Left kidney (tissue), 2 donors: Measurements from ENCODE around the gene HMGCS1. TPM values are rescaled to one million over a fixed set of nuclear protein-coding genes. Genes with fewer than 3 reads are reported as not detected.
"Not testable (repeated sequence)": the region's sequence is repeated elsewhere in the genome, so short reads cannot be mapped to it uniquely, and the experiment has no call there.

ENCODE experiments used
- DNase-seq: peaks from one replicate; pipeline ENCODE4 v3.0.0-alpha.2; 2013
- polyA plus RNA-seq: library from polyadenylated mRNA; unstranded; fragments of 120-200 nt; gene quantifications from one replicate; pipeline ENCODE4 v1.2.1, GENCODE V29; 2013; ENCODE audit not compliant: insufficient read length

Gene HMGCS1
- polyA plus RNA-seq, 1 donor: 129 TPM

- DNase-seq: no peak
Measured at GRCh38 chr5:43279548-43280274, 33.5 kb downstream of the HMGCS1 start.

GRCh38 chr5:43275391-43275790 is 37.8 kb downstream of the HMGCS1 start:
- DNase-seq: no peak

- no peak for DNase-seq
Measured at GRCh38 chr5:43274435-43275114, 38.6 kb downstream of the HMGCS1 start.

- no peak for DNase-seq
Measured at GRCh38 chr5:43273552-43273951, 39.7 kb downstream of the HMGCS1 start.

GRCh38 chr5:43270645-43271044 is 42.6 kb downstream of the HMGCS1 start:
- no peak for DNase-seq

- no peak for DNase-seq
Measured at GRCh38 chr5:43268188-43268820, 44.9 kb downstream of the HMGCS1 start.

- not testable (repeated sequence) for DNase-seq
Measured at GRCh38 chr5:43262269-43262668, 50.9 kb downstream of the HMGCS1 start.

- no peak for DNase-seq
Measured at GRCh38 chr5:43258116-43258515, 55.1 kb downstream of the HMGCS1 start.

GRCh38 chr5:43256261-43256966 is 56.8 kb downstream of the HMGCS1 start:
- DNase-seq: no peak

GRCh38 chr5:43255704-43256103 is 57.5 kb downstream of the HMGCS1 start:
- DNase-seq: no peak

GRCh38 chr5:43251754-43252153 is 61.5 kb downstream of the HMGCS1 start:
- DNase-seq: no peak

- no peak for DNase-seq
Measured at GRCh38 chr5:43245724-43246385, 67.4 kb downstream of the HMGCS1 start.

GRCh38 chr5:43244823-43245565 is 68.2 kb downstream of the HMGCS1 start:
- DNase-seq: no peak

- DNase-seq: no peak
Measured at GRCh38 chr5:43243270-43243669, 69.9 kb downstream of the HMGCS1 start.

GRCh38 chr5:43242196-43242595 is 71.0 kb downstream of the HMGCS1 start:
- no peak for DNase-seq

Other genes with a start within 250 kb of the HMGCS1 start
- gene ZNF131, start 192.5 kb downstream of the HMGCS1 start, polyA plus RNA-seq: 82.7 TPM
- gene NIM1K, start 121.2 kb downstream of the HMGCS1 start, polyA plus RNA-seq: 0.43 TPM
- 4.2 TPM for gene CCL28, start 99.0 kb upstream of the HMGCS1 start, polyA plus RNA-seq
- gene TMEM267, start 170.5 kb upstream of the HMGCS1 start, polyA plus RNA-seq: 24.3 TPM
- gene C5orf34, start 201.7 kb upstream of the HMGCS1 start, polyA plus RNA-seq: 8.4 TPM
- gene PAIP1, start 243.7 kb upstream of the HMGCS1 start, polyA plus RNA-seq: 157 TPM